ENCODE data around the gene TAP1. TPM values are rescaled to one million over a fixed set of nuclear protein-coding genes. Genes with fewer than 3 reads are reported as not detected.

TAP1 gene
- total and polyA plus RNA-seq, 2 experiments from 2014 or later: 6.8 to 12.6 TPM

- no peaks in the 10 kb centered on the region for H3K9me3 ChIP-seq (ENCODE audit: low read depth)
- H3K4me3 ChIP-seq: peak overlapping the region; percentile 85
- no peak for TF ChIP-seq CTCF (IDR thresholded peaks at IDR 0.05; ENCODE audit: low read depth, low read length)
- H3K27ac ChIP-seq: no peak overlapping the region
- peak in 1 of 2 donors; percentile 8 for DNase-seq (ENCODE audit: low read depth in 1 of 2, low spot score in 1 of 2)
- no peaks in the 10 kb centered on the region for H3K36me3 ChIP-seq
- peaks cover 5% of the 10 kb centered on the region for H3K4me1 ChIP-seq (ENCODE audit: low read depth)
- peaks cover 42% of the 10 kb centered on the region for H3K27me3 ChIP-seq
These were observed 15.8 kb downstream of the TAP1 start for GRCh38 chr6:32837651-32838113.

- no peak for DNase-seq (ENCODE audit: low read depth in 1 of 2, low spot score in 1 of 2)
- H3K9me3 ChIP-seq (ENCODE audit: low read depth): no peaks in the 10 kb centered on the region
- no peak overlapping the region for H3K27ac ChIP-seq
- H3K36me3 ChIP-seq: no peaks in the 10 kb centered on the region
- H3K4me1 ChIP-seq (ENCODE audit: low read depth): peaks cover 5% of the 10 kb centered on the region
- no peak for TF ChIP-seq CTCF (IDR thresholded peaks at IDR 0.05; ENCODE audit: low read depth, low read length)
- no peak overlapping the region for H3K4me3 ChIP-seq
- H3K27me3 ChIP-seq: peaks cover 34% of the 10 kb centered on the region
These were observed 16.6 kb downstream of the TAP1 start for GRCh38 chr6:32836873-32837272.

GRCh38 chr6:32835167-32835893 is 18.2 kb downstream of the TAP1 start:
- Histone ChIP-seq H3K9me3 (ENCODE audit: low read depth) (no peaks in the 10 kb centered on the region), H3K4me3 (no peak overlapping the region), H3K27ac (no peak overlapping the region), H3K36me3 (no peaks in the 10 kb centered on the region), H3K4me1 (ENCODE audit: low read depth) (peaks cover 5% of the 10 kb centered on the region), H3K27me3 (peaks cover 19% of the 10 kb centered on the region)
- no peak for DNase-seq (ENCODE audit: low read depth in 1 of 2, low spot score in 1 of 2)
- no peak for TF ChIP-seq CTCF (IDR thresholded peaks at IDR 0.05; ENCODE audit: low read depth, low read length)

DNA sequence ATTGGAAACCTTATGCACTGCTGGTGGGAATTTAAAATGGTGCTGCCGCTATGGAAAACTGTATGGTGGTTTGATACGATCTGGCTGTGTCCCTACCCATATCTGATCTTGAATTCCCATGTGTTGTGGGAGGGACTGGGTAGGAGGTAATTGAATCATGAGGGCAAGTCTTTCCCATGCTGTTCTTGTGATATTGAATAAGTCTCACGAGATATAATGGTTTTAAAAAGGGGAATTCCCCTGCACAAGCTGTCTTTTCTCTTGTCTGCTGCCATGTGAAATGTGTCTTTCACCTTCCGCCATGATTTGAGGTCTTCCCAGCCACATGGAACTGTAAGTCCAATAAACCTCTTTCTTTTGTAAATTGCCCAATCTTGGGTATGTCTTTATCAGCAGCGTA is 19.8 kb downstream of the TAP1 start:
- H3K4me1 ChIP-seq (ENCODE audit: low read depth): peaks cover 5% of the 10 kb centered on the region
- no peak for TF ChIP-seq CTCF (IDR thresholded peaks at IDR 0.05; ENCODE audit: low read depth, low read length)
- H3K4me3 ChIP-seq: no peak overlapping the region
- no peak overlapping the region for H3K27ac ChIP-seq
- no peaks in the 10 kb centered on the region for H3K9me3 ChIP-seq (ENCODE audit: low read depth)
- H3K36me3 ChIP-seq: no peaks in the 10 kb centered on the region
- peaks cover 9% of the 10 kb centered on the region for H3K27me3 ChIP-seq
- DNase-seq (ENCODE audit: low read depth in 1 of 2, low spot score in 1 of 2): no peak

- TF ChIP-seq CTCF (IDR thresholded peaks at IDR 0.05; ENCODE audit: low read depth, low read length): no peak
- Histone ChIP-seq H3K27ac (no peak overlapping the region), H3K36me3 (no peaks in the 10 kb centered on the region), H3K27me3 (peaks cover 9% of the 10 kb centered on the region), H3K4me3 (no peak overlapping the region), H3K9me3 (ENCODE audit: low read depth) (no peaks in the 10 kb centered on the region), H3K4me1 (ENCODE audit: low read depth) (no peaks in the 10 kb centered on the region)
- DNase-seq (ENCODE audit: low read depth in 1 of 2, low spot score in 1 of 2): no peak
These were observed 21.0 kb downstream of the TAP1 start for GRCh38 chr6:32832535-32832934.
